Measurements from ENCODE around the gene RAB6B.

The RAB6B gene

GRCh38 chr3:133878518-133878917, 17.2 kb downstream of the RAB6B start:
- no peak for FAIRE-seq

- no peak for FAIRE-seq
Measured at GRCh38 chr3:133877221-133877620, 18.5 kb downstream of the RAB6B start.

- no peak for FAIRE-seq
Measured at GRCh38 chr3:133874761-133875438, 20.8 kb downstream of the RAB6B start.

GRCh38 chr3:133874344-133874743, 21.3 kb downstream of the RAB6B start:
- no peak for FAIRE-seq

- FAIRE-seq = no peak
Measured at GRCh38 chr3:133872781-133873180, 22.9 kb downstream of the RAB6B start.

- FAIRE-seq = no peak
Measured at GRCh38 chr3:133872161-133872560, 23.5 kb downstream of the RAB6B start.

- FAIRE-seq = no peak
Measured at GRCh38 chr3:133871368-133872090, 24.2 kb downstream of the RAB6B start.

- no peak for FAIRE-seq
Measured at GRCh38 chr3:133870822-133871221, 24.9 kb downstream of the RAB6B start.

GRCh38 chr3:133869586-133869985, 26.1 kb downstream of the RAB6B start:
- FAIRE-seq = no peak

GRCh38 chr3:133868758-133869475, 26.8 kb downstream of the RAB6B start:
- no peak for FAIRE-seq

- FAIRE-seq = no peak
Measured at GRCh38 chr3:133868186-133868585, 27.5 kb downstream of the RAB6B start.

GRCh38 chr3:133866141-133866540, 29.5 kb downstream of the RAB6B start:
- no peak for FAIRE-seq

- FAIRE-seq = no peak
Measured at GRCh38 chr3:133865136-133865855, 30.4 kb downstream of the RAB6B start.

GRCh38 chr3:133864616-133865015, 31.1 kb downstream of the RAB6B start:
- no peak for FAIRE-seq

GRCh38 chr3:133863911-133864310, 31.8 kb downstream of the RAB6B start:
- FAIRE-seq = no peak

- FAIRE-seq = no peak
Measured at GRCh38 chr3:133862161-133862560, 33.5 kb downstream of the RAB6B start.

GRCh38 chr3:133860519-133860918, 35.2 kb downstream of the RAB6B start:
- FAIRE-seq = no peak

GRCh38 chr3:133859381-133860234, 36.1 kb downstream of the RAB6B start:
- no peak for FAIRE-seq

GRCh38 chr3:133857767-133858166, 37.9 kb downstream of the RAB6B start:
- no peak for FAIRE-seq

- no peak for FAIRE-seq
Measured at GRCh38 chr3:133856316-133856715, 39.4 kb downstream of the RAB6B start.

- FAIRE-seq = no peak
Measured at GRCh38 chr3:133855772-133856171, 39.9 kb downstream of the RAB6B start.

GRCh38 chr3:133855002-133855370, 40.7 kb downstream of the RAB6B start:
- no peak for FAIRE-seq

Measured in TTC549 (cell line).